HG03095 (cell line): Measurements from ENCODE around the gene TMCC1.
"Not testable (repeated sequence)": the region's sequence is repeated elsewhere in the genome, so short reads cannot be mapped to it uniquely, and the experiment has no call there.

Experiments used
- ATAC-seq: cut with Tn5 transposase; IDR thresholded peaks from one replicate; pipeline ENCODE4 v1.9.1; 2021; ENCODE audit warnings: moderate library complexity; ENCODE audit not compliant: unreplicated experiment

The TMCC1 gene

GRCh38 chr3:129613367-129613740 is 280.2 kb downstream of the TMCC1 start:
- no peak for ATAC-seq

GRCh38 chr3:129612534-129613366 is 280.8 kb downstream of the TMCC1 start:
- ATAC-seq, result no peak

- ATAC-seq, result no peak
These were observed 281.5 kb downstream of the TMCC1 start for GRCh38 chr3:129611812-129612533.

- no peak for ATAC-seq
These were observed 282.1 kb downstream of the TMCC1 start for GRCh38 chr3:129611446-129611800.

- not testable (repeated sequence) for ATAC-seq
These were observed 282.6 kb downstream of the TMCC1 start for GRCh38 chr3:129610794-129611445.

GRCh38 chr3:129610276-129610675 is 283.2 kb downstream of the TMCC1 start:
- no peak for ATAC-seq

- no peak for ATAC-seq
These were observed 283.8 kb downstream of the TMCC1 start for GRCh38 chr3:129609591-129610182.

GRCh38 chr3:129608936-129609590 is 284.4 kb downstream of the TMCC1 start:
- no peak for ATAC-seq

DNA sequence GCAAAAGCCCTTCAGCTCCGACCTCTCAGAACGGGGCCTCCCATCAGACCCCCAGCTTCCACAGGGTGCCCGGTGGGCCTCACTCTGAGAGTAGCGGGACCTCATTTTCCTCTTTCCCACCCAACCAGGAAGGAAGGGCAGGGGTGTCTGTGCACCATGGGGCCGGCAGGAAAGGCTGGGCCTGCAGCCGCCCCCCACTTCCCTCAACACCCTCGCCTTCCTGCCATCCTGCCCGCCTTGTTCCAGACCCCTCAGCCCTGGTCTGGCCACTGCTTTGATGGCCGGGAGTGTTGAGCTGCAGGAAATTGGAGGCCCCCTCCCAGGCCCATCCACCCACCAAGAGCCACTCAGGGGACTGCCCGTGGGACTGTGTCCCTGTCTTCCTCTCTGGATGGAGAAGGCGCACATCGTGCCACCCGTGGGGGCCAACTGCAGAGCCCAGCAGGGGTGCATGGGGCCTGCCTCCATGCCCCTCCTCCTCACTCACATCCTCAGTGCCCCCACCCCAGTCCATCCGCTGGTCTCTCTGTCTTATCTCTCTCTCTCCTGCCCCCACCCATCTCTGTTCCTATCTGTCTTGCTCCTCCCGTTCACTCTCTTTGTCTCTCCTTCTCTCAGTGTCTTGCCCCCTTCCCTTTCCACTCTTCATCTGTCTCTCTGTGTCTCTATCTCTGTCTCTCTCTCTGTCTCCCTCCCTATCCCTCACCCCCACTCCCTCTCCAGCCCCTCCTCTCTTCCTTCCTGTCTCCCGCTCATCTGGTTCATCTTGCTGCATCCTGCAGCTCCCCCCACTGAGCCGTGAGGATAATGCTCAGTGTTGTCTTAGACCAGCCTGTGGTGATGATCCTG is 285.2 kb downstream of the TMCC1 start:
- ATAC-seq, result no peak

- no peak for ATAC-seq
These were observed 286.0 kb downstream of the TMCC1 start for GRCh38 chr3:129607391-129608068.

DNA sequence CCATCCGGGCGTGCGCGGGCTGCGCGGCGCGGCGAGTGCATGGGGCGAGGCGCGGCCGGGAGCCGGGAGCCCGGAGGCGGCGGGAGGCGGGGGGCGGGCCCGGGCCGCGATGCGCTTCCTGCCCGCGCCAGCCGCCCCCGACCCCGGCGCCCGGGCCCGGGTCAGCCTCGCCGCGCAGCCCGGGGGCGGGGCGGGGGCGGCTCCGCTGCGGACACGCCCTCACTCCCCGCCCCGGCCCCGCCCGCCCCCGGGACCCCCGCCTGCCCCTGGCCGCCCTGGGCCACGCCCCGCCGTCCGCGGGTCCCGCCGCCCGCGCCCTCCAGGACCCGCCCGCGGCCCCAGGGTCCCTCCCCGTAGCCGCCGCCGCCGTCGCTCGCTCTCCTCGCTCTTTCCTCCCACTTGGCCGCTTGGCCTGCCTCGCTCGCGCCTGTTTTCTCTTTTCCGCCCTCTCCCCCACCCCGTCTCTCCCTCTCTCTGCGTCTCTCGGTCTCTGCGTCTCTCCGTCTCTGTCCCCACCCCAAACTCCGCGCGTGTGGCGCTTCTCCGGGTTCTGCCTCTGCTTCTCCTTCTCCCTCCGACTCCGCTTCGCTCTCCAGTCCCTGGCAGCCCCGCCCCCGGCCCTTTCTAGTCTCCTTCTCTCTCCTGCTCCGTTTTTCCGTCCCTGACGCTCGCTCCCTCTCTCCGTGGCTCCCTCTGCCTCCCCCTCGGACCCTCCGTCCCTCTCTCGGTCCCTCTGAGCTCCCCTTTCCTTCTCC is 286.7 kb downstream of the TMCC1 start, which contains the start of gene PLXND1:
Gene PLXND1, minus strand, starts transcription at position 41 of the 755 bp plus-strand sequence. Its CDS starts 37 bp downstream, at position 4.
- no peak for ATAC-seq

GRCh38 chr3:129605922-129606635 is 287.4 kb downstream of the TMCC1 start:
- no peak for ATAC-seq

GRCh38 chr3:129605203-129605921 is 288.1 kb downstream of the TMCC1 start:
- no peak for ATAC-seq

DNA sequence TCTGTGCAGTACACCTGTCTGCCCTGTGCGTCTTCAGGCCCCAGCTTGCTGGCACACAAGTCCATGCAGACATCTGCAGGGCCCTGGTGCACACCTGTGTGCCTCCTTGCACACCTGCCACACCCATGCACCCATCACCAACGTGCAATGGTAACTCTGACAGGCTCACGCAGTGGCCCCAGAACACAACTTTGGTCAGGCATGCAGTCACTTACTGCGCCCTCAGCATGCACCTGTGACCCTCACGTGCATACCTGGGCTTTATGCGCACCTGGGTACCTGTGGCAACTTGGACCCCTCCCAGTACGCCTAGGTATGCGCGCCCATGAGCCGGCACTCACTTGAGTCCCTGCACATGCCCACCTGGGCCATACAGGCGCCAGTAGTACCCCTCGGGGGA is 288.7 kb downstream of the TMCC1 start:
- no peak for ATAC-seq

- ATAC-seq, result no peak
These were observed 289.3 kb downstream of the TMCC1 start for GRCh38 chr3:129603991-129604749.

GRCh38 chr3:129603561-129603942 is 290.0 kb downstream of the TMCC1 start:
- ATAC-seq, result no peak
